Left colon (tissue), 2 donors: ENCODE results near the gene NDUFC1. TPM values are rescaled to one million over a fixed set of nuclear protein-coding genes. Genes with fewer than 3 reads are reported as not detected.
"Not testable (repeated sequence)": the region's sequence is repeated elsewhere in the genome, so short reads cannot be mapped to it uniquely, and the experiment has no call there.

Experiments
- ATAC-seq: fragments of 200-7000 bp; cut with Tn5 transposase; one replicate; pipeline ENCODE4 v1.9.1; 2020; ENCODE audit warnings: mild to moderate bottlenecking, moderate library complexity
- DNase-seq, 2 donors: peaks; one replicate each; pipeline ENCODE4 v3.0.0-alpha.2; 2020
- intact Hi-C, 2 donors: fragments of 100-400 bp; cut with DNase I in 1 of 2; cut with micrococcal nuclease in 1 of 2; formaldehyde crosslinking; loops; one replicate each; pipeline versions ENCODE4 v1.11.2 to v1.14.0; 2022; cut with DNase I, micrococcal nuclease
- total RNA-seq, 2 donors: library from RNA; stranded (reverse); fragmentation: NEBNext Ultra II Directional; extraction: Animal tissue kit (Norgen Biotek cat#: 25700); gene quantifications; one replicate each; pipeline ENCODE4 v1.2.1, GENCODE V29; 2021
- donor health status: DM: no; HTN: no; CAD: no.
- donor health status: DM: yes; HTN: yes; CAD: no.

NDUFC1 gene
- total RNA-seq, 2 donors from 2014 or later = 82.1 to 89.9 TPM

GRCh38 chr4:139266583-139267257 is 35.6 kb downstream of the NDUFC1 start:
- DNase-seq (peak; percentile 80 to 81), ATAC-seq (peak; percentile 91)
- intact Hi-C loops = no loop called here

- no peak for ATAC-seq
- DNase-seq = no peak
- intact Hi-C loops = no loop called here
Observed at GRCh38 chr4:139266208-139266582, 36.1 kb downstream of the NDUFC1 start.

- ATAC-seq = no peak
- intact Hi-C loops = no loop called here
- DNase-seq = no peak
Observed at GRCh38 chr4:139265654-139266053, 36.6 kb downstream of the NDUFC1 start.

DNA sequence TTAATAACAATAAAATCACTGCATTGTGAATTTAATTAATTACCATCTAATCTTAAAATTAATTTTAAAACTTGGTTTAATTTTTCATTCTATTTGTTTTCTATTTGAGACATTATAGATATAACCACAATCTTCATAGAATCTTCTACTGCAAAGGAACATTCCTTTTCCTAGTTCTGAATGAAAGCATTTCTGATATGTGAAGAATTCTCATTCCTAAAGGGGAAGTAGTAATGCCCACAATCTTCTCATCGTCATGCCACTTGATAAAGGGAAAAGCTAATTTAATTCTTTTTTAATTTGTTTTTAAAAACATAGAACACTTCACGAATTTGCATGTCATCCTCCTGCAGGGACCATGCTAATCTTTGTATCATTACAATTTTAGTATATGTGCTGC is 45.9 kb downstream of the NDUFC1 start:
- no peak for DNase-seq
- intact Hi-C loops = no loop called here
- no peak for ATAC-seq

GRCh38 chr4:139255581-139255980 is 46.7 kb downstream of the NDUFC1 start:
- intact Hi-C loops, ATAC-seq, DNase-seq: not testable (repeated sequence)

DNA sequence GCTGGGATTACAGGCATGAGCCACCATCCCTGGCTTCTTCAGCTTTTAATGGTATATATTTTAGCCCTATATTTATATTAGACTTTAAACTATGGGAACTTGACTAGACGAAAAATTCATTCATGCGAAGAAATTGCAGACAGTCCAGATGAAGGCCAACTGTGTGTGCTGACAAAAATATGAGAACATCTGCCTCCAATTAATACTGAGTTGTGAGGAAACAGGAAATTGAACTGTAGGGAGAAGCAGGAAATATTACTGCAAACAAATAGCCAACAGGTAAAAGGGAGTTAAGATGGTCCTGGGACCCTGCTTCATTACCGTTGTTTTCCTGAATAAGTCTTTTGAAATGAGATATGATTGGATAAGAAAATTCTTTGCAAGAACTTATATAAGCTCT is 48.6 kb downstream of the NDUFC1 start:
- no peak for ATAC-seq
- DNase-seq = no peak
- intact Hi-C loops = no loop called here

- intact Hi-C loops = no loop called here
- ATAC-seq (no peak), DNase-seq (no peak)
Observed at GRCh38 chr4:139253046-139253445, 49.2 kb downstream of the NDUFC1 start.

GRCh38 chr4:139247700-139248238 is 54.5 kb downstream of the NDUFC1 start:
- no peak for DNase-seq
- ATAC-seq = no peak
- intact Hi-C loops = no loop called here

GRCh38 chr4:139247241-139247640 is 55.0 kb downstream of the NDUFC1 start:
- intact Hi-C loops = no loop called here
- ATAC-seq = no peak

GRCh38 chr4:139246166-139246565 is 56.1 kb downstream of the NDUFC1 start:
- ATAC-seq (no peak), DNase-seq (no peak)
- intact Hi-C loops = no loop called here

More at GRCh38 chr4:139247241-139247640, 55.0 kb downstream of the NDUFC1 start:
- no peak for DNase-seq

DNA sequence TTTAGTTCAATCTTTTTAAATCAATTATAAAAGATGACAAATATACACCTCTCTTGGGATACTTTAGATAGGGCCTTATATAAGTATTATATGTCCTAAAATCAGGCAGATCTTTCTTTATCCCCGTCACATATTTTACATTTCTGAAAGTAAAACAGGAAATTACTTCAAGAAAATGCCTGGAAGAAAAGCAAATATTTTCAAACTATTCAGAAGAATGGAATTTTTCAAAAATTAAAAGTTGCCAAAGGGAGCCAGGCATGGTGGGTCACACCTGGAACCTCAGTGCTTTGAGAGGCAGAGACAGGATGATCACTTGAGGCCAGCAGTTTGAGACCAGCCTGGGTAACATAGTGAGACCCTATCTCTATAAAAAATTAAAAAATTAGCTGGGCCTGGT is 56.7 kb downstream of the NDUFC1 start:
- no peak for ATAC-seq
- no peak for DNase-seq
- intact Hi-C loops = no loop called here

DNA sequence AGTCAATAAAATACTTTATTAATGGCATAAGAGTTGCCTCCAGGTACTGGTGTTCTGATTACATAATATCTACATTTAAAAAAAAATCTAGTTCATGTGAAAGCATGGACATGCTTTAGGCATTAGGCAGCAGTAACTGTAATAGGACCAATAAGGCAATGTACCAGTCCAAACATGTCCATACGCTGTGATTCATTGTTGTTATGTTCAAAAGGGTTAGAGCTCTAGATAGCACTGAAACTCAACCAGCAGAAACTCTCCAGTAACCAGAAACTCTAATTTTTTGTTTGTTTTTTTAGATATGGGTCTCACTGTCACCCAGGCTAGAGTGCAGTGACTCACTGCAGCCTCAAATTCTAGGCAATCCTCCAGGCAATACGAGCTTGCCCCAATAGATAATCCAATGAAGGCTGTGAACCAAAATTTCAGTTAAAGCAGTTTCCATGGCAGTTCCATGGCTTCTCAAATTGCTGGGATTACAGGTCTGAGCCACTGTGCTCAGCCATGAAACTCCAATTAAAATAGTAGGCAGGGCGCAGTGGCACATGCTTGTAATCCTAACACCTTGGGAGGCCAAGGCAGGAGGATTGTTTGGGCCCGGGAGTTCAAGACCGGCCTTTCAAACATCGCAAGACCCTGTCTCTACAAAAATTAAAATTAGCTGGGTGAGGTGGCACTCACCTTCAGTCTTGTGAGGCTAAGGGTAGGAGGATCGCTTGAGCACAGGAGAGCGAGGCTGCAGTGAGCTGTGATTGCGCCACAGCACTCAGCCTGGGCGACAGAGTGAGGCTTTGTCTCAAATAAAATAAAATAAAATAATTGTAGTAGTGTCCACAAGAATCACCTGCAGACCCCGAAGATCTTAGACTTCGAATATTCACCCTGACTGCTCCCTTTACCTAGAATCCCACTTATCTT is 58.6 kb downstream of the NDUFC1 start:
- intact Hi-C loops = no loop called here
- ATAC-seq = no peak
- DNase-seq = no peak

DNA sequence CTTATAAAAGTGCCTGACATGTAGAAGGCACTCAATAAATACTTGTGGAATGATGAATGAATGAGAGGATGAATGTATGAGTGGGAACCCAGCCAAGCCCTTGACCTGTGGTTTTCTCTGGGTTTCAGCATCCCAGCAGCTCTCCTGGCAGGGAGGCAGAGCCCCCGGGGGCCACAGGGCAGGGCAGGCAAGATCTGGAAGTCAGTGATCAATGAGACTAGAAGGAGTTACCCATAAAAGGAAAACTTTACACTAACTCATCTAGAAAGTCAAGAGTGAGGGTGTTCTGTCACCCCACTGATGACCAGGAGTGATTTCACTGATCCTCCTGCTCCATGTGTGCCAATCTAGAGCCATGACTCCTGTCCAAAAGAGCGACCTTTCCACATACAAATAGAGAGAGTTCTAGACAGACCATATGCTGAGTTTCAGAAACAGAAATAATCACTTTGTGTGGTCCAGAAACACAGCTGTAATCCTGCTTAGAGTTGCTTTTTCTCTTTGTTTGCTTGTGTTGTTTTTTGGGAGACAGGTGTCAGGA is 59.7 kb downstream of the NDUFC1 start:
- DNase-seq = no peak
- intact Hi-C loops = no loop called here
- ATAC-seq = no peak

- intact Hi-C loops = no loop called here
- ATAC-seq (no peak), DNase-seq (no peak)
Observed at GRCh38 chr4:139241784-139242151, 60.5 kb downstream of the NDUFC1 start.

- ATAC-seq = no peak
- no peak for DNase-seq
- intact Hi-C loops = no loop called here
Observed at GRCh38 chr4:139241086-139241783, 61.0 kb downstream of the NDUFC1 start.
